ENCODE data around the gene SF1.

SF1 gene

GRCh38 chr11:64751136-64751535 is 27.2 kb downstream of the SF1 start:
- TF ChIP-seq CTCF (IDR thresholded peaks at IDR 0.05; ENCODE audit: low read length, missing control alignments): no peak
- DNase-seq (ENCODE audit: low read depth): no peak
- no peak overlapping the region for H3K4me3 ChIP-seq (replicated peaks; ENCODE audit: low read depth, low read length)

- no peak for TF ChIP-seq CTCF (IDR thresholded peaks at IDR 0.05; ENCODE audit: low read length, missing control alignments)
- DNase-seq (ENCODE audit: low read depth): no peak
- H3K4me3 ChIP-seq (replicated peaks; ENCODE audit: low read depth, low read length): no peak overlapping the region
Observed at GRCh38 chr11:64750361-64751054, 27.8 kb downstream of the SF1 start.

GRCh38 chr11:64747961-64748665 is 30.2 kb downstream of the SF1 start:
- TF ChIP-seq CTCF (IDR thresholded peaks at IDR 0.05; ENCODE audit: low read length, missing control alignments): no peak
- H3K4me3 ChIP-seq (replicated peaks; ENCODE audit: low read depth, low read length): no peak overlapping the region
- DNase-seq (ENCODE audit: low read depth): no peak

- DNase-seq (ENCODE audit: low read depth): no peak
- TF ChIP-seq CTCF (IDR thresholded peaks at IDR 0.05; ENCODE audit: low read length, missing control alignments): no peak
- H3K4me3 ChIP-seq (replicated peaks; ENCODE audit: low read depth, low read length): no peak overlapping the region
Observed at GRCh38 chr11:64746486-64746885, 31.9 kb downstream of the SF1 start.

DNA sequence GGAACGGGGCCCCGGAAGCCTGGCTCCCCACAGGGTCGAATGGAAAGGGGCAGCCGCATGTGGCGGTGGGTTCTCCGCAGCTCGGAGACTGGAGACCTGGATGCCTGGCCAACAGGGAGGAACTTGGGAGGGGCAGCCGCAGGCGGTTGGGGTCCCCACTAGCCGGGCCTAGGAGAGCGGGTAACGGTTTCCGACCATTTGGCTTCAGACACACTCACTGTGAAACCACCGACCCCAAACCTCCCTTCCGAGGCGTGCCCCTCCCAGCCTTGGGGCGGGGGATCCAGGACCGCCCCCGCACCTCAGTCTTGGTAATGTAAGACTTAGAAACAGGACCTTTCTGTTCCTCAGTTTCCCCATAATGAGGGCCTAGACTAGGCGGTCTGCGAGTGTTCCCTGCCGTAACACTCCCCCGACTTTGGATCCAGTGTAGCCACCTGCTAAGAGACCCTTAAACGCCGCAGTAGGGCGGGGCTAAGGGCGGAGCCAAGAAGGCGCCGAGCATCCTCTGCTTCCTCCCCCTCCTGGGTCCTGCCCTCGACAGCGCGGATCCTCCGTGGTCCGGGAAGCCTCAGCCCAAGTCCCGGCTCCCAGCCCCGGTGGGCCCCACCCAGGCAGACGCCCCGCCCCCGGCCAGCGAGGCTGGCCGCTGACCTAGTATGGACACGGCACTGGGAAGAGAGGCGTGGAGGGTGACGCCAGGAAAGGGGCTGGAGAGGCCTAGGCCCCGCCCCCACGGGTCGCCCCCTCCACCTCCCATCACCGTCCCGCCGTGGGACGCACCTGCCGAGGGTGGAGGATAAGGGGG is 32.6 kb downstream of the SF1 start:
- DNase-seq (ENCODE audit: low read depth): peak; percentile 36
- peak overlapping the region; percentile 14 for H3K4me3 ChIP-seq (replicated peaks; ENCODE audit: low read depth, low read length)
- TF ChIP-seq CTCF (IDR thresholded peaks at IDR 0.05; ENCODE audit: low read length, missing control alignments): no peak

DNA sequence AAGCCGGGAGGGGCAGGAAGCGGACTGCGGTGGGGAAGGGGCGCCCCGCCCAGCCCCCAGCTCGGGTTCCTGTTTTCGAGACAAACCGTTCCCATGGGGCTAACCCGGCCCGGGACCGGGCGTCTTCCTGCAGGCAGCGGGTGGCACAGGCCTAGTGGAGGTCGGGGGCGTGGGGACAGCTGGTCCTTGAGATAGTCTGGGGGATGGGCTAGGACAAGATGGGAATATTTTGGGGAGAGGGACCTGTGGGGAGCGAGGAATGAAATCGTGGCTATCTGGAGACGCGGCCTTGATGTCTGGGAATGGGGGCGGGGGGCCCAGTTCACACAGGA is 33.2 kb downstream of the SF1 start:
- peak overlapping the region; percentile 21 for H3K4me3 ChIP-seq (replicated peaks; ENCODE audit: low read depth, low read length)
- DNase-seq (ENCODE audit: low read depth): no peak
- no peak for TF ChIP-seq CTCF (IDR thresholded peaks at IDR 0.05; ENCODE audit: low read length, missing control alignments)

All from fibroblast of pulmonary artery (primary cell).